HG03045 (cell line): ENCODE data around the gene TMEM108.

Source experiments
- ATAC-seq: cut with Tn5 transposase; IDR thresholded peaks from one replicate; pipeline ENCODE4 v1.9.1; 2021; ENCODE audit warnings: mild to moderate bottlenecking, moderate library complexity; ENCODE audit not compliant: unreplicated experiment

The TMEM108 gene

GRCh38 chr3:133301194-133301593 is 263.0 kb downstream of the TMEM108 start:
- no peak for ATAC-seq

- no peak for ATAC-seq
Observed at GRCh38 chr3:133301731-133302130, 263.5 kb downstream of the TMEM108 start.

GRCh38 chr3:133303430-133303829 is 265.2 kb downstream of the TMEM108 start:
- no peak for ATAC-seq

GRCh38 chr3:133317866-133318265 is 279.7 kb downstream of the TMEM108 start:
- ATAC-seq = no peak

- no peak for ATAC-seq
Observed at GRCh38 chr3:133328373-133328772, 290.2 kb downstream of the TMEM108 start.

- no peak for ATAC-seq
Observed at GRCh38 chr3:133329626-133330025, 291.4 kb downstream of the TMEM108 start.

GRCh38 chr3:133330065-133330464 is 291.9 kb downstream of the TMEM108 start:
- no peak for ATAC-seq

GRCh38 chr3:133330522-133330921 is 292.3 kb downstream of the TMEM108 start:
- ATAC-seq = no peak

GRCh38 chr3:133354721-133355120 is 316.5 kb downstream of the TMEM108 start:
- ATAC-seq = no peak

- no peak for ATAC-seq
Observed at GRCh38 chr3:133360476-133360875, 322.3 kb downstream of the TMEM108 start.

GRCh38 chr3:133361011-133361410 is 322.8 kb downstream of the TMEM108 start:
- ATAC-seq = no peak

- ATAC-seq = no peak
Observed at GRCh38 chr3:133361435-133361834, 323.2 kb downstream of the TMEM108 start.

- ATAC-seq = no peak
Observed at GRCh38 chr3:133362539-133362938, 324.3 kb downstream of the TMEM108 start.

GRCh38 chr3:133364704-133365103 is 326.5 kb downstream of the TMEM108 start:
- no peak for ATAC-seq

GRCh38 chr3:133366921-133367320 is 328.7 kb downstream of the TMEM108 start:
- ATAC-seq = no peak

GRCh38 chr3:133367403-133367802 is 329.2 kb downstream of the TMEM108 start:
- ATAC-seq = no peak

GRCh38 chr3:133367956-133368355 is 329.8 kb downstream of the TMEM108 start:
- ATAC-seq = no peak

- no peak for ATAC-seq
Observed at GRCh38 chr3:133368371-133369067, 330.3 kb downstream of the TMEM108 start.

- ATAC-seq = no peak
Observed at GRCh38 chr3:133369068-133369440, 330.9 kb downstream of the TMEM108 start.

- no peak for ATAC-seq
Observed at GRCh38 chr3:133371181-133371580, 333.0 kb downstream of the TMEM108 start.

GRCh38 chr3:133371676-133372075 is 333.5 kb downstream of the TMEM108 start:
- ATAC-seq = no peak

GRCh38 chr3:133374708-133375402 is 336.7 kb downstream of the TMEM108 start:
- ATAC-seq = no peak

GRCh38 chr3:133375403-133375745 is 337.2 kb downstream of the TMEM108 start:
- ATAC-seq = no peak
